Measurements from ENCODE around the gene MRPL17.
A peak's percentile ranks its signal among the peaks of the same experiment; 100 is the strongest.

MRPL17 gene

DNA sequence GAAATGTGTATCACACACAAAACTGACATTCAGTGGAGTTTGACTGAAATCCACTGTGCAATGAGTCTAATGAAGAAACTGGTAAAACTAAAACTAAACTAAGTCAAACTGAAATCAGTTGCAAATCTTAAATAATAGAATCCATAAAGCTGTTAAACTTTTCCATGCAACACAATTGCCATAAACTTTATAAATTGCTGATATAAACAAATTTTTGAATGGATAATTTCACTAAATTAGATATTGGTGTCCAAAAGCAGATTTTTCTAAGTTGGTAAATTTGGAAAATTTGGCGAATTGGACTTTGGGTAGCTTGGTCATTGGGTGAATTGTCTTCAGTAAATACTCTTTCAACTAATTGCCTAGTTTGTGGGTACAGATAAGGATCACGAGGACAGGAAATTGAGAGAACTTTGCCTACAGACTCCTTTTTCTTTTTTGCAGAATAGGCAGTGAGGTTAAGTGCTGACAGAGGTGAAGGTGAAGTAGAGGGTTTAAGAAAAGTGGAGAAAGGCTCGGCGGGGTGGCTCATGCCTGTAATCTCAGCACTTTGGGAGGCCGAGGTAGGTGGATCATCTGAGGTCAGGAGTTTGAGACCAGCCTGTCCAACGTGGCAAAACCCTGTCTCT lies 12.8 kb downstream of the MRPL17 start:
- no peak for DNase-seq (ENCODE audit: insufficient read length, low spot score)
- no peak for TF ChIP-seq SPI1 (IDR thresholded peaks at IDR 0.05; ENCODE audit: low read depth, low read length)
- no peak for TF ChIP-seq TAF1 (IDR thresholded peaks at IDR 0.05; ENCODE audit: low read depth, low read length)
- TF ChIP-seq POU2F2 (IDR thresholded peaks at IDR 0.05; ENCODE audit: low read depth, low read length) = no peak
- TF ChIP-seq POLR2AphosphoS5 (IDR thresholded peaks at IDR 0.05; ENCODE audit: low read depth, low read length) = no peak
- TF ChIP-seq POLR2A (IDR thresholded peaks at IDR 0.05; ENCODE audit: low read depth, low read length) = no peak
- no peak for FAIRE-seq

- no peak for TF ChIP-seq PAX5 (IDR thresholded peaks at IDR 0.05; ENCODE audit: insufficient read depth, low read length, severe bottlenecking)
- no peak for TF ChIP-seq TAF1 (IDR thresholded peaks at IDR 0.05; ENCODE audit: low read depth, low read length)
- no peak for TF ChIP-seq POLR2AphosphoS5 (IDR thresholded peaks at IDR 0.05; ENCODE audit: low read depth, low read length)
- TF ChIP-seq POU2F2 (IDR thresholded peaks at IDR 0.05; ENCODE audit: low read depth, low read length) = no peak
- TF ChIP-seq SPI1 (IDR thresholded peaks at IDR 0.05; ENCODE audit: low read depth, low read length) = no peak
- TF ChIP-seq POLR2A (IDR thresholded peaks at IDR 0.05; ENCODE audit: low read depth, low read length) = no peak
- FAIRE-seq = no peak
- no peak for DNase-seq (ENCODE audit: insufficient read length, low spot score)
These were observed 15.3 kb downstream of the MRPL17 start for GRCh38 chr11:6667733-6668374.

GRCh38 chr11:6666302-6667183 lies 16.6 kb downstream of the MRPL17 start:
- FAIRE-seq (no peak), DNase-seq (ENCODE audit: insufficient read length, low spot score) (no peak)

DNA sequence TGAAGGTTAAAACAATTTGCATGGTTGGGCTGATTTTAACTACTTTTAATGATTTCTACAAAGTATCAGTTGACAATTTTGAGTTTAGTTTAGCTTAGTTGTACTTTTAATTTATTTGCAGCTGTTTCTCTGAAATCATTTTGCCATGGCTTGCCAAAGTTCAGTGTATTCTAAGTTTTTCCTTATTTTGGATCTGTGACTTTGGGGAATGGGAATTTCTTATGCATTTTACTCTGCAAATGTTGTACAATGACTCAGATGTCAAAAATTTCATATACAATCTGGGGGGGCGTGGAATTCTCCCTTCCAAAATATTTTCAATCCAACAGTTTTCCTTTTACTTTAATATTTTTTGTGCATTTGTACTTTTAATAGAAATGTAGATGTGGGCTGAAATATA lies 18.6 kb downstream of the MRPL17 start:
- TF ChIP-seq PAX5 (IDR thresholded peaks at IDR 0.05; ENCODE audit: insufficient read depth, low read length, severe bottlenecking) (no peak), POU2F2 (IDR thresholded peaks at IDR 0.05; ENCODE audit: low read depth, low read length) (no peak), POLR2AphosphoS5 (IDR thresholded peaks at IDR 0.05; ENCODE audit: low read depth, low read length) (no peak), TAF1 (IDR thresholded peaks at IDR 0.05; ENCODE audit: low read depth, low read length) (no peak), SPI1 (IDR thresholded peaks at IDR 0.05; ENCODE audit: low read depth, low read length) (no peak), POLR2A (IDR thresholded peaks at IDR 0.05; ENCODE audit: low read depth, low read length) (no peak)
- no peak for DNase-seq (ENCODE audit: insufficient read length, low spot score)
- no peak for FAIRE-seq

More at GRCh38 chr11:6666302-6667183, 16.6 kb downstream of the MRPL17 start:
- TF ChIP-seq SPI1 (IDR thresholded peaks at IDR 0.05; ENCODE audit: low read depth, low read length) = no peak
- no peak for TF ChIP-seq TAF1 (IDR thresholded peaks at IDR 0.05; ENCODE audit: low read depth, low read length)
- TF ChIP-seq PAX5 (IDR thresholded peaks at IDR 0.05; ENCODE audit: insufficient read depth, low read length, severe bottlenecking) = no peak
- no peak for TF ChIP-seq POLR2AphosphoS5 (IDR thresholded peaks at IDR 0.05; ENCODE audit: low read depth, low read length)
- TF ChIP-seq POLR2A (IDR thresholded peaks at IDR 0.05; ENCODE audit: low read depth, low read length) = no peak
- TF ChIP-seq POU2F2 (IDR thresholded peaks at IDR 0.05; ENCODE audit: low read depth, low read length) = no peak

DNA sequence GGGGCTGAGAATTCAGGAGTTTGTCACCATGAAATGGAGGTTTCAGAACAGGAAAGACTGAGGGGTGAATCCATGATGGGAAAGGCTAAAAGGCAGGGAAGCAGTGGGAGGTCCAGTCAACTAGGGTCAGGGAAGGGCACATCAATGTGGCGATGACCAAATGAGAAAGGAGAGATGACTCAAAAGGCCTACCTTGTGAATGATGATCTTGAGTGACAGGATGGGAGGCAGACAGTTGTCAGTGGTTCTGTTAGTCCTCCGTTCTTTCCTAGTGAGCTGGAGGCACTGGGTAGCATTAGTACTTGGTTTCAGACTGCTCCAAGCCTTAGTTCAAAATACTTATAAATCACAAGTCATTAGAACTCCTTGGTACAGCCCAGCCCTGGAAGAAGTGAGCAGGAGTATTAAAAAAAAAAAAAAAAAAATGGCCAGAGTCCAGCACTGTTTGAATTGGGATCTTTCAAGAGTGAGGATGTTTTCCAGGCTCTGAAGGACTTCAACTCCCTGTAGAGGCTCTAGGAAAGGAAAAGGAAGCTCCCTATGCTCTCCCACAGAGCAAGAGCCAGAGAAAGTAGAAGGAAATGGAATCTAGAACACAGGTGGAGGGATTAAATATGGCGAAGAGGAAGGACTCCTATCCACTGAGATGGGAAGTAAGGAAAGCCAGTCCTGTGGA lies 19.2 kb downstream of the MRPL17 start:
- no peak for DNase-seq (ENCODE audit: insufficient read length, low spot score)
- FAIRE-seq = no peak
- no peak for TF ChIP-seq SPI1 (IDR thresholded peaks at IDR 0.05; ENCODE audit: low read depth, low read length)
- TF ChIP-seq PAX5 (IDR thresholded peaks at IDR 0.05; ENCODE audit: insufficient read depth, low read length, severe bottlenecking) = no peak
- no peak for TF ChIP-seq POU2F2 (IDR thresholded peaks at IDR 0.05; ENCODE audit: low read depth, low read length)

DNA sequence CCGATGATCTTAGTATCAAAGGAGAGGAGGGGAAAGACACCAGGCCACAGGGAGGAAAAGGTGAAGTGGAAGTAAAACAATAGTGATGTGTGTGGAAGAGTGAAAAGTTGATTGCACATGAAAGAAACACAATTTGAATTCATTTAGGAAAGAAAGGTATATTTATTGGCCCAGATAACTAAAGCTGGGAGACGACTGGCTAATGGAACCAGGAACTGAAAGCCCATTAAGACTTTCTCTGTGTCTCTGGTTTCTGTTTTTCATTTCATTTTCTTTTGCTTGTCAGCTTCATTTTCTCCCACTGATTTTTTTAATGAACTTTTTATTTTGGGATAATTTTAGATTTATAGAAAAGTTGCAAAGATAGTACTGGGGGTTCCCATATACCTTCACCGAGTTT lies 22.4 kb downstream of the MRPL17 start:
- FAIRE-seq = no peak
- no peak for DNase-seq (ENCODE audit: insufficient read length, low spot score)
- TF ChIP-seq SPI1 (IDR thresholded peaks at IDR 0.05; ENCODE audit: low read depth, low read length) (peak; percentile 87), TAF1 (IDR thresholded peaks at IDR 0.05; ENCODE audit: low read depth, low read length) (no peak)

DNA sequence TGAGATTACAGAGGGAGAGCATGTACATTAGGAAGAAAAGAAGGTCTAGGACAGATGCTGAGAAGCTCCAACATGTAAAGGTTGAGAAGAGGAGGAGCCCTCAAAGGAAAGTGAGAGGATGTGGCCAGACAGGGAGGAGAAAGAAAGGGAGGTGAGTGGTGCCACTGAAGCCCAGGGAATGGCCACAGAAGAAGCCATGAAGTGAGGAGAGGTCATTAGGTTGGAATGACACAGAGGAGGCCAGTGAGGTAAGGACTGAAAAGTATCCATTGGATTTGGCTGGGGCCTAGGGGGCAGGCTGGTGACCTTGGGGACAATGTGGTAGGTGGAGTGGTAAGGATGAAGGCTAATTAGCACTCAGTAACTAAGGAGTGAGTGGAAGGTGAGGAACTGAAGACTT lies 24.5 kb downstream of the MRPL17 start:
- FAIRE-seq (no peak), DNase-seq (ENCODE audit: insufficient read length, low spot score) (no peak)
- TF ChIP-seq TAF1 (IDR thresholded peaks at IDR 0.05; ENCODE audit: low read depth, low read length) (no peak), POLR2A (IDR thresholded peaks at IDR 0.05; ENCODE audit: low read depth, low read length) (no peak), PAX5 (IDR thresholded peaks at IDR 0.05; ENCODE audit: insufficient read depth, low read length, severe bottlenecking) (no peak), POU2F2 (IDR thresholded peaks at IDR 0.05; ENCODE audit: low read depth, low read length) (no peak), SPI1 (IDR thresholded peaks at IDR 0.05; ENCODE audit: low read depth, low read length) (no peak), POLR2AphosphoS5 (IDR thresholded peaks at IDR 0.05; ENCODE audit: low read depth, low read length) (no peak)

- FAIRE-seq = no peak
- TF ChIP-seq SPI1 (IDR thresholded peaks at IDR 0.05; ENCODE audit: low read depth, low read length) (no peak), PAX5 (IDR thresholded peaks at IDR 0.05; ENCODE audit: insufficient read depth, low read length, severe bottlenecking) (no peak), POLR2A (IDR thresholded peaks at IDR 0.05; ENCODE audit: low read depth, low read length) (no peak), POLR2AphosphoS5 (IDR thresholded peaks at IDR 0.05; ENCODE audit: low read depth, low read length) (no peak), TAF1 (IDR thresholded peaks at IDR 0.05; ENCODE audit: low read depth, low read length) (no peak), POU2F2 (IDR thresholded peaks at IDR 0.05; ENCODE audit: low read depth, low read length) (no peak)
- no peak for DNase-seq (ENCODE audit: insufficient read length, low spot score)
These were observed 25.8 kb downstream of the MRPL17 start for GRCh38 chr11:6657346-6657745.

- TF ChIP-seq SPI1 (IDR thresholded peaks at IDR 0.05; ENCODE audit: low read depth, low read length) (no peak), POLR2AphosphoS5 (IDR thresholded peaks at IDR 0.05; ENCODE audit: low read depth, low read length) (no peak), POU2F2 (IDR thresholded peaks at IDR 0.05; ENCODE audit: low read depth, low read length) (no peak), PAX5 (IDR thresholded peaks at IDR 0.05; ENCODE audit: insufficient read depth, low read length, severe bottlenecking) (no peak)
- no peak for FAIRE-seq
- no peak for DNase-seq (ENCODE audit: insufficient read length, low spot score)
These were observed 26.2 kb downstream of the MRPL17 start for GRCh38 chr11:6656936-6657335.
